Endodermal cell (in vitro differentiated cells): ENCODE results near the gene PRR23A. TPM values are rescaled to one million over a fixed set of nuclear protein-coding genes. Genes with fewer than 3 reads are reported as not detected.
"Not testable (repeated sequence)": the region's sequence is repeated elsewhere in the genome, so short reads cannot be mapped to it uniquely, and the experiment has no call there.

Experiments
- DNase-seq: peaks from one replicate; pipeline ENCODE4 v3.0.0-alpha.2; 2017
- H3K27ac ChIP-seq: 2 replicates; pipeline ENCODE4 v1.5.1; 2013; ENCODE audit warnings: mild to moderate bottlenecking, low read depth, low read length, moderate library complexity
- H3K27me3 ChIP-seq: 2 replicates; pipeline ENCODE4 v1.6.1; 2013; ENCODE audit warnings: mild to moderate bottlenecking, low read length, moderate library complexity; ENCODE audit not compliant: insufficient read depth, control insufficient read depth, poor library complexity, severe bottlenecking
- H3K36me3 ChIP-seq: 2 replicates; pipeline ENCODE4 v1.7.0; 2013; ENCODE audit warnings: mild to moderate bottlenecking, low read length, moderate library complexity; ENCODE audit not compliant: control insufficient read depth, insufficient read depth
- H3K4me1 ChIP-seq: one replicate; pipeline ENCODE4 v1.7.0; 2013; ENCODE audit warnings: low read length; ENCODE audit not compliant: control insufficient read depth, insufficient read depth
- H3K4me3 ChIP-seq: 2 replicates; pipeline ENCODE4 v1.5.1; 2013; ENCODE audit warnings: mild to moderate bottlenecking, low read length, moderate library complexity
- H3K9ac ChIP-seq: 2 replicates; pipeline ENCODE4 v1.6.1; 2013; ENCODE audit warnings: mild to moderate bottlenecking, low read length, moderate library complexity; ENCODE audit not compliant: poor library complexity, severe bottlenecking; ENCODE audit errors: extremely low read depth
- H3K9me3 ChIP-seq: 2 replicates; pipeline ENCODE4 v1.6.1; 2013; ENCODE audit warnings: mild to moderate bottlenecking, low read length, moderate library complexity; ENCODE audit not compliant: control insufficient read depth
- H3K27ac Mint-ChIP-seq: 2 replicates; pipeline ENCODE4 v1.8.0; 2020; ENCODE audit warnings: mixed read lengths
- H3K27me3 Mint-ChIP-seq: 2 replicates; pipeline ENCODE4 v1.8.0; 2021; ENCODE audit warnings: mild to moderate bottlenecking, mixed read lengths; ENCODE audit not compliant: insufficient read depth
- H3K36me3 Mint-ChIP-seq: 2 replicates; pipeline ENCODE4 v1.8.0; 2020; ENCODE audit warnings: low read depth, mixed read lengths
- H3K4me1 Mint-ChIP-seq: 2 replicates; pipeline ENCODE4 v1.8.0; 2020; ENCODE audit warnings: mixed read lengths
- H3K4me3 Mint-ChIP-seq: 2 replicates; pipeline ENCODE4 v1.8.0; 2020; ENCODE audit warnings: mild to moderate bottlenecking, moderate library complexity, mixed read lengths
- H3K9me3 Mint-ChIP-seq: 2 replicates; pipeline ENCODE4 v1.8.0; 2020; ENCODE audit warnings: mild to moderate bottlenecking, mixed read lengths
- WGBS, 2 experiments: methylation state at CpG; one replicate each; pipeline versions ENCODE4 v1.1.5 to v1.1.7; 2013; ENCODE audit warnings: missing lambda C conversion rate in 2 of 2, mixed read lengths in 1 of 2; ENCODE audit not compliant: insufficient coverage in 1 of 2, insufficient read length in 1 of 2; 5-methylcytosine and 5-hydroxymethylcytosine counted together
- total RNA-seq, 2 donors: library from RNA; stranded (reverse); fragmentation: NEBNext Ultra II Directional in 1 of 2; extraction: Animal tissue kit (Norgen Biotek cat#: 25700) in 1 of 2; gene quantifications; 2 replicates in 1 of 2; 3 replicates in 1 of 2; pipeline ENCODE4 v1.2.1, GENCODE V29; 2021
- TF ChIP-seq, protein P1 (sequence below): fragments of 200-600 bp; sonication (generic); conservative IDR thresholded peaks from 2 replicates; pipeline ENCODE4 v1.5.0; 2021; ENCODE audit warnings: antibody characterized with exemption, mild to moderate bottlenecking

The PRR23A gene
- total RNA-seq, 2 donors from 2014 or later, result not detected

DNA sequence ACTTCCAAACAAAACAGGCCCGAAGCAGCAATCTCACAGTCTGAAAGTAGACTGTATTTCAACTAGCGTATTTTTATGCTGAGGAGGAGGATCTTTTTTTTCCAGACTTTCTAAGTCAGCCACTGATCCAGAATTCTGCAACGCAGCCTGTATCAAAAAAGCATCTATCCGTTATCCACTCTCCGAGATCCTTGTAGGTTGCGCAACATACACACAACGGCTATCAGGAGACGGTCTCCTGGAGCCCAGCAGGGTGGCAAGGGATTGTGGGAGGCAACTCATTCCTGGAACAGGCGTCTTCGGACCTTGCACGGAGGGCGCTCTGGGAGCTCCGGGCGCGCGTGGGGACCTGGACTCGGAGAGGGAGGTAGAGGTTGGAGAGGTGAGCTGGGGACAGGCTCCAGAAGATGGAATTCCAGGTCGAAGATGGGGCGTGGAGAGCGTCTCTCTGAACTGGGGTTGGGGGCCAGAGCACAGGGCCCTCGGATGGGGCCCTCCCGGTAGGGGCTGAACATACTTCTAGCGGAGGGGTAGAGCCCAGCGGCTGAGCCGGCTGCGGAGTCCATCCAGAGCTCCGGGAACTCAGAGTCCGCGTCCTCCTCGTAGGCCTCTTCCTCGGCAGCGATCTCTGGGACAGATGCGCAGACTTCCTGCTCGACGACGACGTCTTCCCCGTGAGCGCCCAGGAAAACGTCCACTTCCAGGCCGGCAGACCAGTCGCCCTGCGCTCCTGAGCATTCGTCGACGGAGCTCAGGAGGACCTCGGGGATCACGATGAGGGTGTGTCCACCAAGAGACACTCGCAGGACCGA, 37.7 kb upstream of the PRR23A start:
- peaks cover 3% of the 10 kb centered on the region for H3K36me3 Mint-ChIP-seq
- 97% methylated on average over 34 to 50 of the region's 50 CpGs for WGBS, 2 experiments
- no peaks in the 10 kb centered on the region for H3K4me1 ChIP-seq
- no peaks in the 10 kb centered on the region for H3K27me3 Mint-ChIP-seq
- H3K27me3 ChIP-seq, result no peaks in the 10 kb centered on the region
- H3K9me3 Mint-ChIP-seq, result peaks cover 21% of the 10 kb centered on the region
- no peaks in the 10 kb centered on the region for H3K9me3 ChIP-seq
- no peaks in the 10 kb centered on the region for H3K4me1 Mint-ChIP-seq
- no peak overlapping the region for H3K9ac ChIP-seq
- TF ChIP-seq, protein P1, sequence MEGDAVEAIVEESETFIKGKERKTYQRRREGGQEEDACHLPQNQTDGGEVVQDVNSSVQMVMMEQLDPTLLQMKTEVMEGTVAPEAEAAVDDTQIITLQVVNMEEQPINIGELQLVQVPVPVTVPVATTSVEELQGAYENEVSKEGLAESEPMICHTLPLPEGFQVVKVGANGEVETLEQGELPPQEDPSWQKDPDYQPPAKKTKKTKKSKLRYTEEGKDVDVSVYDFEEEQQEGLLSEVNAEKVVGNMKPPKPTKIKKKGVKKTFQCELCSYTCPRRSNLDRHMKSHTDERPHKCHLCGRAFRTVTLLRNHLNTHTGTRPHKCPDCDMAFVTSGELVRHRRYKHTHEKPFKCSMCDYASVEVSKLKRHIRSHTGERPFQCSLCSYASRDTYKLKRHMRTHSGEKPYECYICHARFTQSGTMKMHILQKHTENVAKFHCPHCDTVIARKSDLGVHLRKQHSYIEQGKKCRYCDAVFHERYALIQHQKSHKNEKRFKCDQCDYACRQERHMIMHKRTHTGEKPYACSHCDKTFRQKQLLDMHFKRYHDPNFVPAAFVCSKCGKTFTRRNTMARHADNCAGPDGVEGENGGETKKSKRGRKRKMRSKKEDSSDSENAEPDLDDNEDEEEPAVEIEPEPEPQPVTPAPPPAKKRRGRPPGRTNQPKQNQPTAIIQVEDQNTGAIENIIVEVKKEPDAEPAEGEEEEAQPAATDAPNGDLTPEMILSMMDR, result no peak
- H3K4me3 ChIP-seq, result no peak overlapping the region
- H3K27ac ChIP-seq, result no peak overlapping the region
- H3K36me3 ChIP-seq, result no peaks in the 10 kb centered on the region
- H3K4me3 Mint-ChIP-seq, result no peak overlapping the region
- no peak overlapping the region for H3K27ac Mint-ChIP-seq
- no peak for DNase-seq

GRCh38 chr3:139037478-139037877, 31.4 kb upstream of the PRR23A start:
- 87 to 90% methylated on average over 5 to 6 of the region's 6 CpGs for WGBS, 2 experiments
- no peaks in the 10 kb centered on the region for H3K4me1 ChIP-seq
- no peak overlapping the region for H3K4me3 ChIP-seq
- Mint-ChIP-seq H3K9me3 (no peaks in the 10 kb centered on the region), H3K4me3 (no peak overlapping the region), H3K4me1 (no peaks in the 10 kb centered on the region), H3K36me3 (no peaks in the 10 kb centered on the region), H3K27me3 (peaks cover 2% of the 10 kb centered on the region), H3K27ac (no peak overlapping the region)
- H3K27ac ChIP-seq, result no peak overlapping the region
- no peaks in the 10 kb centered on the region for H3K9me3 ChIP-seq
- no peak for DNase-seq
- no peaks in the 10 kb centered on the region for H3K36me3 ChIP-seq
- no peaks in the 10 kb centered on the region for H3K27me3 ChIP-seq
- no peak overlapping the region for H3K9ac ChIP-seq
- TF ChIP-seq, protein P1, result no peak

DNA sequence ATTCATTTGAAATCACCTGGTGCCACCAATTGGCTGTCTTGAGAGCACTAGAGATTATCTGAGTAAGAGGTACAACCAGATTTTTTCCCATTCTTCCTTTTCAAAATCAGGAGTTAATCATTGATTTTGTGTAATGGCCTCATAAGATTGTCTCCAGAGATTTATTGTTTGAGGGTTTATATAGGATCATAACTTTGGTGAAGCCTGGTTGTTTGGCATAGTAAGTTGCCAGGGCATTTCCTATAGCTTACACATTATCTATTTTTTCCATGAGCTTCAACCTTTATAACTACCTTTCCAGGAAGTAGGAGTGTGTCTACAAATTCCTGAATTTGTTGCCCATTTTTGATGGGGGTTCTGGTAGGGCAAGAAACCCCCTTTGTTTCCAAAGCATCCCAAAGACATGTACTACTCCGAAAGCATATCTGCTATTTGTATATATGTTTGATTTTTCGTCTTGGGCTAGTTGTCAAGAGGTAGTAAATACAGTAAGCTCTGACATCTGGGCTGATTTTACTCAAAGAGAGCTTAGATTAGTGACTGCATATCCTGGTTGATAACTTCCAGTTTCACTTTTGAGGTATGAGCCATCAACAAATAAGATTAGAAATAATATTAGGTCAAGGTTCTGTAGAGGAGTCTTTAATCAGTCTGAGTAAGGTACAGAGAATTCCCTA, 26.4 kb upstream of the PRR23A start:
- Mint-ChIP-seq H3K36me3 (no peaks in the 10 kb centered on the region), H3K4me1 (no peaks in the 10 kb centered on the region), H3K27ac (no peak overlapping the region), H3K4me3 (no peak overlapping the region), H3K27me3 (peaks cover 21% of the 10 kb centered on the region), H3K9me3 (peaks cover 10% of the 10 kb centered on the region)
- Histone ChIP-seq H3K36me3 (no peaks in the 10 kb centered on the region), H3K9me3 (no peaks in the 10 kb centered on the region), H3K9ac (no peak overlapping the region), H3K27ac (no peak overlapping the region), H3K4me1 (no peaks in the 10 kb centered on the region), H3K27me3 (no peaks in the 10 kb centered on the region), H3K4me3 (no peak overlapping the region)
- TF ChIP-seq, protein P1, result no peak
- DNase-seq, result no peak
- 90 to 100% methylated on average over 2 of the region's 2 CpGs for WGBS, 2 experiments

DNA sequence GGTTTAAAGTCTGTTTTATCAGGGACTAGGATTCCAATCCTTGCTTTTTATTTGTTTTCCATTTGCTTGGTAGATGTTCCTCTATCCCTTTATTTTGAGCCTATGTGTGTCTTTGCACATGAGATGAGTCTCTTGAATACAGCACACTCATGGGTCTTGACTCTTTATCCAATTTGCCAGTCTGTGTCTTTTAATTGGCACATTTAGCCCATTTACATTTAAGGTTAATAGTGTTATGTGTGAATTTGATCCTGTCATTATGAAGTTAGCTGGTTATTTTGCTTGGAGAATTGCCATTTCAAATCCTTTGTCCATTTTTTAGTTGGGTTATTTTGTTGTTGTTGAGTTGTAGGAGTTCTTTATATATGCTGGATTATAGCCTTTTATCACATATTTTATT, 24.5 kb upstream of the PRR23A start:
- not testable (repeated sequence) for H3K36me3 Mint-ChIP-seq

More for the DNA sequence above, 24.5 kb upstream of the PRR23A start:
- peaks cover 19% of the 10 kb centered on the region for H3K27me3 Mint-ChIP-seq
- H3K4me3 Mint-ChIP-seq, H3K9ac ChIP-seq, H3K4me1 Mint-ChIP-seq, H3K4me3 ChIP-seq, H3K27me3 ChIP-seq, H3K9me3 ChIP-seq, H3K27ac Mint-ChIP-seq, H3K36me3 ChIP-seq, DNase-seq, H3K4me1 ChIP-seq, H3K27ac ChIP-seq: not testable (repeated sequence)
- H3K9me3 Mint-ChIP-seq, result peaks cover 14% of the 10 kb centered on the region
